AG10803 (cell line): Measurements from ENCODE around the gene PDE4A.
A peak's percentile ranks its signal among the peaks of the same experiment; 100 is the strongest.
"Not testable (repeated sequence)": the region's sequence is repeated elsewhere in the genome, so short reads cannot be mapped to it uniquely, and the experiment has no call there.

Source experiments
- DNase-seq: peaks from one replicate; pipeline ENCODE4 v3.0.0; 2010; ENCODE audit warnings: low read depth
- H3K4me3 ChIP-seq: 2 replicates; pipeline ENCODE4 v1.5.1; 2011; ENCODE audit warnings: mild to moderate bottlenecking, low read length, control low read depth
- CTCF ChIP-seq: conservative IDR thresholded peaks from 2 replicates; pipeline ENCODE4 v1.5.1; 2011; ENCODE audit warnings: mild to moderate bottlenecking, low read length, control low read depth, inconsistent platforms

Gene PDE4A

GRCh38 chr19:10420444-10421239 lies at the start of gene PDE4A:
PDE4A (plus strand) TSS chr19:10420538; CDS start chr19:10420765, 227 bp downstream.
- H3K4me3 ChIP-seq: peak within 1 kb of the TSS; percentile 40
- no peak for DNase-seq
- peak; percentile 22; the same call in 1 of the 2 replicates for TF ChIP-seq CTCF

DNA sequence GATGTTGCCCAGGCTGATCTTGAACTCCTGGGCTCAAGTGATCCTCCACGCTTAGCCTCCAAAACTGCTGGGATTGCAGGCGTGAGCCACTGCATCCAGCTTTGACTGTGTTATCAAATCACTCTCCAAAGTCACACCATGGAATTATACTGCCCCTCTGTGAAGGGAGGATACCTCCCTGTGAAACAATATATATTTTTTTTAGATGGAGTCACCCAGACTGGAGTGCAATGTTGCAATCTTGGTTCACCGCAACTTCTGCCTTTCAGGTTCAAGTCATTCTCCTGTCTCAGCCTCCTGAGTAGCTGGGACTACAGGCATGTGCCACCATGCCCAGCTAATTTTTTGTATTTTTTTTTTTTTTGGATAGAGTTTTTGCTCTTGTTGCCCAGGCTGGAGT lies 47.6 kb upstream of the PDE4A start:
- TF ChIP-seq CTCF: no peak
- DNase-seq: no peak
- H3K4me3 ChIP-seq: no peak overlapping the region

DNA sequence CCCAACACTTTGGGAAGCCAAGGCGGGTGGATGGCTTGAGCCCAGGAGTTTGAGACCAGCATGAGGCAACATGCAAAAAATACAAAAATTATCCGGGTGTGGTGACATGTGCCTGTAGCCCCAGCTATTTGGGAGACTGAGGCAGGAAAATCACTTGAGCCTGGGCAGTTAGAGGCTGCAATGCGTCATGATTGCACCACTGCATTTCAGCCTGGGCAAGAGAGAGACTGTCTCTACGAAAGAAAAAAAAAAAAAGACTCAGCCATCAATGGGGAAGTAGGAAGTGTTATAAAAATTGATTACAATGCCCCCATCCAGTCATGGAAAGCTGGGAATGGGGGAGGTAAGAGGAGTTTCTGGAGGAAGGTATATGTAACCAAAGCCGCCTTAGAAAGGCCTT lies 45.4 kb upstream of the PDE4A start:
- DNase-seq: no peak
- no peak for TF ChIP-seq CTCF

DNA sequence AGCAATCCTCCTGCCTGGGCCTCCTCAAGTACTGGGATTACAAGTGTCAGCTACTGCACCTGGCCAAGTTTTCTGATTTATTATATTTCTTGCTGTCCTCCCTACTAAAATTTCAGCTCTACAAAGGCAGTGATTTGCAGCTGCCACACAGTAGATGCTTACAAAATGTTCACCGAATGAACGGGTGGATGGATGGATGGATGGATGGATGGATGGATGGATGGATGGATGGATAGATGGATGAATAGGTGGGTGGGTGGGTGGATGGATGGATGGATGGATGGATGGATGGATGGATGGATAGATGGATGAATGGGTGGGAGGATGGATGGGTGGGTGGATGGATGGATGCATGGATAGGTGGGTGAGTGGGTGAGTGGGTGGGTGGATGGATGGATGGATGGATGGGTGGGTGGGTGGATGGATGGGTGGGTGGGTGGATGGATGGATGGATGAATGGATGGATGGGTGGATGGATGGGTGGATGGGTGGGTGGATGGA lies 43.1 kb upstream of the PDE4A start:
- not testable (repeated sequence) for DNase-seq, H3K4me3 ChIP-seq

More for the DNA sequence above, 45.4 kb upstream of the PDE4A start:
- no peak overlapping the region for H3K4me3 ChIP-seq

DNA sequence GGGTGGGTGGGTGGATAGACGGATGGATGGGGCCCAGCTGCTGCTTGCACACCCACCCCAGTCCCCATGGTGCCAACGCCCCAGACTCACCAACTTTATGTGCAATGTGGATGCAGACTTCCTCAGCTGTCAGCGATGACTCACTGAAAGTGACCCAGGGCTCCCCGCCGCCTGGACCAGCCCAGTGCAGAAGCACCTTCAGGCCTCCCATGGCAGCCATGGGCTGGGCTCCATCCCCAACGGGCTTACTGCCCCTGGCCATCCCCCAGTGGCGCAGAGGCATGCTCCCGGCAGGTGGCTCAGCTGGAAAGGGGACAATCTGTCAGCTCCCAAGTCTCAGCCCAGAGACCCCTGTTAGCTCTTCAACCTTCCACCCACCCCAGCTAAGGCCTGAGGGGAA lies 42.2 kb upstream of the PDE4A start:
- TF ChIP-seq CTCF: no peak
- no peak for DNase-seq
- H3K4me3 ChIP-seq: no peak overlapping the region

DNA sequence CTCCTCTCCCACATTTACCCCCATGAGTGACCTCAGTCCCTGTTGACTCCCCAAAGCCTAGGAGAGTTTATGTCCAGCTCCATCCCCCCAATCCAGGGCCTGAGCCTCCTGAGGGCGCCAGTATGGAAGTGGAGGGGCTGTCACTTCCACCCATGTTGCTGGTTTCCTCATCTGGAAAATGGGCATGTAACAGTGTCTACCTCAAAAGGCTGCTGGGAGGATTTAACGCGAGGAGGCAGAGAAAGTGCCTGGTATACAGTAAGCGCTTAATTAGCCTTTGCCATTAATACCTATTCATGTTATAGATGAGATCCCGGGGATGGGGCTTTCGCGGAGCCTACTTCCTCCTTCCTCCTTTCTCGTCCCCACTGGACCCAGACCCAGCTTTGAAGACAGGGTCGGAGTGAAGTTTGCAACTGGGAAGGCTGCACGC lies 40.4 kb upstream of the PDE4A start:
- peak overlapping the region; percentile 94 for H3K4me3 ChIP-seq
- TF ChIP-seq CTCF: no peak; the same call in 1 of the 2 replicates
- DNase-seq: no peak

DNA sequence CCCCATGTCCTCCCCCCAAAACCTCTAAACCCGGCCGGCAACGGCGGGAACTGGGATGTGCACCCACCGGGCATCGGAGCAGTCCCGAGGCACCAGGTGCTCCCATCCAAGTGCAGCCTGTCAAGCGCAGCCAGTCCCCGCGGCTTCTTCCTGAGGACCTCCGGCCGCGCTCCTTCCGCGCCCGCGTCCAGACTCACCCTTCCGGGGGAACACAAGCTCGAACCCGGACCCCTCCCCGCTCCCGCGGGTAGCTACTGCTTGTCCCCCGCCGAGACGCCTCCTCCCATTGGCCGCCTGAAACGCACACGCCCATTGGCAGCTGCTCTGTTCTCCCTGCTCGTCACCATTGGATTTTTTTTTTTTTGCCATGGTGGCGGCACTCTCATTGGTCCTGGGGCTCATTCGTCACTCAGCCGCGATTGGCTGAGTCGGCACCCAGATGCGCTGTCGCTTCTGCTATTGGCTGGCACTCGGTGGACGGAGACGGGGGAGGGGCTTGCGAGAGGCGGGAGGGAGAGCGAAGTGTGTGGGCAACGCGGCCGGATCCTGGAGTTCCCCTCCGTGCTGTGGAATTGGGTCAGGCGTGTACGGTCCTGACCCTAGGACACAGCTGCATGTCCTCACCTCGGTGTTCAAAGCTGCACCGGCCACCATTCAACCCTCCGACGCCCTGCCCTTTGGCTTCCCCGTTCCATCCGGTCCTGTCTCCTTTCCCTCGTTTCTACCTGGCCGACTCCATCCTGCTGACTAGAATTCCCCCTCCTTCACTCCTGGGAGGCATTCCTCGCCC lies 39.8 kb upstream of the PDE4A start, which contains the start of gene TYK2:
TSS of gene TYK2 (minus strand) at position 260 of the 790 bp plus-strand sequence. CDS start 2,166 bp downstream, outside the sequence.
- TF ChIP-seq CTCF: no peak
- peak within 1 kb of the TSS; percentile 94 for H3K4me3 ChIP-seq
- peak; percentile 98 for DNase-seq

GRCh38 chr19:10383223-10383499 lies 37.2 kb upstream of the PDE4A start:
- H3K4me3 ChIP-seq, DNase-seq: not testable (repeated sequence)
